ENCODE data around the gene BCL2L1.
"Not testable (repeated sequence)": the region's sequence is repeated elsewhere in the genome, so short reads cannot be mapped to it uniquely, and the experiment has no call there.

Gene BCL2L1

DNA sequence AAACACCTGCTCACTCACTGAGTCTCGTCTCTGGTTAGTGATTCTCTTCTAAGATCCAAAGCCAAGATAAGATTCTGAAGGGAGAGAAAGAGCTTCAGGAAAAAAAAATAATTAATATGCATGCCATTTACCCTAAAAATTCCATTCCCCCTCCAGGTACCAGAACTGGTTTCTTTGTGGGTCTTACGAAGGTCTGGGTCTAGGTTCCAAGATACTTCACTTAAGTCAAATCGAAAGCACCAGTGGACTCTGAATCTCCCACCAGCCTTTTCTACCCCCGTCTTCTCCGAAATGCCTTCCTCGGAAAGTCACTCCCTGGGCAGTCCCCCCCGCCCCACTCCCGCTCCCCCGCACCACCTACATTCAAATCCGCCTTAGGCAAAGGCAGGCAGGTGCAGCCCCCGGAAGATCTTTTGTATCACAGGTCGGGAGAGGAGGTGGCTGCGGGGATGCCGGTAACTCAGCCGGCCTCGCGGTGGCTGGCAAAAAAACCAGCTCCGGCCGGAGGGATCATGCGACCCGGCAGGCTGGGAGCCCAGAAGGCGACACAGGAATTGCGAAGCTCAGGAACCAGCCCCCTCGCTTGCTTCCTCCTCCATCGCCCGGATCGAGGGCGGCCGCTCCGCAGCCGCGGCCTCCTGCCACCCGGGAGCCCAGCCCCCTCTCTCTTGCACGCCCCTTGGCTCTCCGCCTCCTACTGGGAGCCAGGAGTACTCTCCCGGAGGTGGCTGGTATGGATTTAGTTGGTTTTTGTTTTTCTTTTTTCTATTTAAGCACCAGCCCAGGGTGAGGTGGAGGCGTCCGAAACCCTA is at the start of gene BCL2L1:
Gene BCL2L1, minus strand, starts transcription at position 612 of the 812 bp plus-strand sequence. CDS start 650 bp downstream, outside the sequence.
- DNase-seq: peak; percentile 71 to 81

DNA sequence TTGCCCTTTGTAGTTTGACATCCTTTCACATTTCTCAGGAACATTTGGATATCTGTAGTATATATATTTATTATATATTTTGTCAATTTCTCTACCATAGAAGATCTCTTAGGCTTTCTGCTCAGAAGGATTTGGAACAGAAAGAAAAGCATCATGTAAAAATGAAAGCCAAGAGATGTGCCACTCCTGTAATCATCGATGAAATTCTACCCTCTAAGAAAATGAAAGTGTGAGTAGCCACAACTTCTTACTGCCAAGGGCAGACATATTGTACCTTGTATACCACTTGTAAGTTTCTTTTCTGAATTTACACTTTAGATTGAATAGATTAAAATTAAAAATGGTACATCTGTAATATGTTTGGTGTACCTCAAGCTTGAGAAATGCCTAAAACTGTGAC is 47.6 kb upstream of the BCL2L1 start:
- DNase-seq: no peak

DNA sequence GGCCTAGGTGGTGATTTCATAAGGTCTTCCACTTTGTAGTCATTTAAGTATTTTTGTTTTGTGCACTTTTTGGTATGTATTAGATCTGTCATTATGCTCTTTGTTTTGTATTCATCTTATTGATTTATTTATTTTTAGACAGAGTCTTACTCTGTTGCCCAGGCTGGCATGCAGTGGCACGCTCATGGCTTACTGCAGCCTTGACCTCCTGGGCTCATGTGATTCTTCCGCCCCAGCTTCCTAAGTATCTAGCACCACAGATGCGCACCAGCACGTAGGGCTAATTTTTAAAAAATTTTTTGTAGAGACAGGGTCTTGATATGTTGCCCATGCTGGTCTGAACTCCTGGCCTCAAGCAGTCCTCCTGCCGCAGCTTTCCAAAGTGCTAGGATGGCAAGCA is 47.0 kb upstream of the BCL2L1 start:
- no peak for DNase-seq

DNA sequence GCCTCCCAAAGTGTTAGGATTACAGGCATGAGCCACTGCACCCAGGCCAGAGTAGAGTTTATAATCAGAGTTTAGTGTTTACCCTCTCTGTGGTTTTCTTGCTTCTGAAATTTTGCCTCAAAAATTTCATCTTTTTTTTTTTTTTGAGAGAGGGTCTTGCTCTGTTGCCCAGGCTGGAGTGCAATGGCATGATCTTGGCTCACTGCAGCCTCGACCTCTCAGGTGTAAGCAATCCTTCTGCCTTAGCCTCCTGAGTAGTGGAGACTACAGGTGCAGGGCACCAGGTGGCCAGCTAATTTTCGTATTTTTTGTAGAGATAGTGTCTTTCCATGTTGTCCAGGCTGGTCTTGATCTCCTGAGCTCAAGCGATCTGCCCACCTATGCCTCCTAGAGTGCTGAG is 45.1 kb upstream of the BCL2L1 start:
- no peak for DNase-seq

DNA sequence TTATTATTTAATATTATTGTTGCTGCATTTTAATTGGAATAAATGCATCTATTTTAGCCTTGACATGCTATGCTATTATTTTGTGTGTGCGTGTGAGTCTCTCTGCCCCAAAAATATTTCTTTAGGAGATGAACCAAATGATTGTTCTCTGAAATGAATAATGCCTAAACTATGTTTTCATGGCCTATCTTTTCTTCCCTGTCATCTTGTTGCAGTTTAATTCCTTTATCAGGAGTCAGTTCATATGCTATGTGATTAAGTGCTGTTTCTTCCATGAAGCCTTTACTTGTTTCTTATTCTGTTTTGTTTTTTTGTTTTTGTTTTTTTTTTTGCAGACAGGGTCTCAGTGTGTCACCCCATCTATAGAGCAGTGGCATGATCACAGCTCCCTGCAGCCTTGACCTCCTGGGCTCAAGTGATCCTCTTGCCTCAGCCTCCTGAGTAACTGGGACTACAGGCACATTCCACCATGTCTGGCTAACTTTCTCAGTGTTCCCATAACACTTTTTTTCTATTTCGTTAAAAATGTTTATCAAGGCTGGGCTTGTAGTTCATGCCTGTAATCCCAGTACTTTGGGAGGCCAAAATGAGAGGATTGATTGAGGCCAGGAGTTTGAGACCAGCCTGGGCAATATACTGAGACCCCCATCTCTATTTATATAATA is 42.1 kb upstream of the BCL2L1 start:
- DNase-seq: no peak

DNA sequence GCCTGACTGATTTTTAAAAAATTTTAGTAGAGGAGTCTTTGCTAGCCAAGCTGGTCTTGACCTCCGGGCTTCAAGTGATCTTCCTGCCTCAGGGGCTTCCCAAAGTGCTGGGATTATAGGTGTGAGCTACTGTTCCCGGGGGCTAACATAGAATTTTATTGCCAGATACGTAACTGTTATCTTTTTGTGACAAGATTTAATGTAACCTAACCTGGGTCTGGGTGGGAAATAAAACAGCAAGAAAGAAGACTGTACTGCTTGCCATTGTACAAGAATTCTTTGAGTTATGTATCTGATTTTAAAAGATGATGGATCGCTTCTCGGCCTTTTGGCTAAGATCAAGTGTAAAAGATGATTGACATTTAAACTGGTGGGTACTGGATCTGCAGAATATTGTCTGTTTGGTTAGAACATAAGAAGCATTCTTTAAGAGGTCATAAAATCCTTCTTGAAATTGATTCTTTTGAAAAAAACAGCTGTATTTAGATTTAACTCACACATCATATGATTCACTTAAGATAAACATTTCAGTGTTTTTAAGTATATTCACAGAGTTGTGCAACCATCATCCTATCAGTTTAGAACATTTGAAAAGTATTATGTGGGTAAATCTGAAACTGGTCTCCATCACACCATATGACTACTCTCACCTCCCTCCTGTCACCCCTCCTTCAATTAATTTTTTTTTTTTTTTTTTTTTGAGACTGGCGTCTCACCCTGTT is 38.0 kb upstream of the BCL2L1 start:
- DNase-seq: no peak

DNA sequence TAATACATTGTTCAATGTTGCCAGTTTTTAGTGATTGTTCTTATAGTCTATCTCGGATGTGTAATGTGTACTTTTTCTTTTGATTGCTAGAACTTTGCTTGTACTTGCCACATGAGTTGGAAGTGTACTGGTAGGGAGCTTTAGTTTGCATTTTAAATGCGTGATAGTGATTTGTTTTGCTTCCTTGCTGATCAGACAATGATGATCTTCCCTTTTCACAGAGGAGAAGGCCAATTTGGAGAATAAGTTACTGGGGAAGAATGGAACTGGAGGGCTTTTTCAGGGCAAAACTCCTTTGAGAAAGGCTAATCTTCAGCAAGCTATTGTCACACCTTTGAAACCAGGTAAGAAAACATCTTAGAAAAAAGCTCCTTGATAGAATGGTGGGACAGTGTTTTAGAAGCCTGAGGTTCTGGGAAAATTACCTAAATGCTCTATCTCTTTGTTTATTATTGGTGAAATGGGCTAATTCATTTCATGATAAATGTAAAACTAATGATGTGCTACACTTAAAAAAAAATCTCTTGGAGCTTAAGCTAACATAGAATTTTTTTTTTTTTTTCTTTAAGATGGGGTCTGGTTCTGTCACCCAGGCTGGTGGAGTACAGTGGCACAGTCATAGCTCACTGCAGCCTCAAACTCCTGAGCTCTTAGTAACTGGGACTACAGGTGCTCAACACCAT is 37.3 kb upstream of the BCL2L1 start:
- DNase-seq: no peak

DNA sequence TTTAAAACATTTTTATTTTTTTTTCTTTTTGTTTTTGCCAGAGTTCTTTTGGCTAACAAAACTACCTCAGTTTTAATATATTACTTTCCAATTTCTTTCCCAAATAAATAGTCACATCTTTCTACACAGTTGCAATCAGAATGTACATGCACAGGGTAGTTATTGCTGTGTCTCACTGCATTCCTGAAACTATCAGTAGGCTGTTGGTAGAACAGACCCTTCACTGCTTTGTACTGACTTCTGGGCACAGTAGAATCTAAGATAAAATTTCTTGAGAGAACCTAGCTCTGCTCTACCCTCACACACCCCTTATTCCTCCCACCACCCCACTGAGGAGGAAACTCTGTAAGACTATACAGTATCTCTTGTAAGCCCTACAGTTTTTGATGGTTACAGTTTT is 36.3 kb upstream of the BCL2L1 start:
- DNase-seq: no peak

DNA sequence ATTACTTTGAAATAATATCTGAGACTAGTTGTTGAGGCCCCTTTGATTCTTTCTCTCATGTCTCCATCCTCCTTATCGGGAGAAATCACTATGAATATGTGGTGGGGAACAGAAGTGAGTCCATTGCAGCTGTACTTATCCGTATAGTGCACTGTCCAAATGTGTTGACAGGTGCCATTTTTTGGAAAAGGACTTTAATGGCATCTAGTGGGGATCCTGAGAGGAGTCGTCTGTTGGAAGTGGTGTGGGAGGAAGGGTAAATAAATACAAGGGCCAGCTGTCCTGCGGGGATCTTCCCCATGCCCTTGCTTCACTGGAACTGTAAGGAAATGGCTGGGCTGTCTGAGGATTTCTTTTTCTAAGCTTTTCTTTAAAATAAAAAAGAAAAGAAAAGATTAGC is 35.9 kb upstream of the BCL2L1 start:
- DNase-seq: no peak

DNA sequence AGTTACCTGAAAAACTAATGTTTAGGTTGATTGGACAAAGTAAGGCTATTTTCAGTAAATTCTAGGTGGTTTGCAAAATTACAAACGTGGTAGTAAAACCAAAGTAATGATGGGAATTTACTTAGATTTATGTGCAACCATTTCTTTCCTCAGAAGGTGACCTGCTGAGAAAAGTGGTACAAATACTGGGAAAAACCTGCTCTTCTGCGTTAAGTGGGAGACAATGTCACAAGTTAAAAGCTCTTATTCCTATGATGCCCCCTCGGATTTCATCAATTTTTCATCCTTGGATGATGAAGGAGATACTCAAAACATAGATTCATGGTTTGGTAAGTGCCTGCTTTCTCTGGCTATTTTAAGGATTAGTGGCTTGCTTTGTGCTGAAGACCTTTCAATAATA is 34.6 kb upstream of the BCL2L1 start:
- DNase-seq: no peak

DNA sequence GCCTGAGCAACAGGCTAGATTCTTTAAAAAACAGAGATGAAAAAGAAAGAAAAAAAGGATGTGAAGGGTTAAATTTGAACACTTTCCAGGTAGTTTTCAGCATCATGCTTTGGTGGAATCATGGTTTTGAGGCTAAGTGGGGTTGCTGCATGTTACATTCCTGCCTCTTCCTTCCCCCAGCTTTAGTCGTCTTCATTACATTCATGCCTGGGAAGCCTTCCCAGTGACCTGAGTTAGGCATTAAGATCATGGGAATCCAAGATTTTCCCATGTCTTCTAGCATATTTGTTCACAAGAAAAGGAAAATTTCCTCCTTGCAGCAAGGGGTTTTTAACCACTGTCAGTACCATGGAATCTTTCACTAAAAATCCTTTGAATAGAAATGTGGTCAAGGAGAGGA is 28.5 kb upstream of the BCL2L1 start:
- no peak for DNase-seq

DNA sequence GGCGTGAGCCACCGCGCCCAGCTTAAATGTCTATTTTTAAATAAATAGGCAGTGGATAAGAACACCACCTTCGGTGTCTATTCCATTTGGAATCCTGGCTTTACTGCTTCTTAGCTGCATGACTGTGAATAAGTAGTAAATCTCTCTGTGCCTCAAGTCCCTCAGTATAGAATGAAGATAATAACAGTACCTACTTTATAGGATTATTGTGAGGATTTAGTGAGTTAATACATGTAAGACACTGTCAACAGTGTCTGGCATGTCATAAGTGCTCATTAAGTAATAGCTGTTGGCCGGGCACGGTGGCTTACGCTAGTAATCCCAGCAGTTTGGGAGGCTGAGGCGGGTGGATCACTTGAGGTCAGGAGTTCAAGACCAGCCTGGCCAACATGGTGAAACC is 26.6 kb upstream of the BCL2L1 start:
- DNase-seq: no peak

DNA sequence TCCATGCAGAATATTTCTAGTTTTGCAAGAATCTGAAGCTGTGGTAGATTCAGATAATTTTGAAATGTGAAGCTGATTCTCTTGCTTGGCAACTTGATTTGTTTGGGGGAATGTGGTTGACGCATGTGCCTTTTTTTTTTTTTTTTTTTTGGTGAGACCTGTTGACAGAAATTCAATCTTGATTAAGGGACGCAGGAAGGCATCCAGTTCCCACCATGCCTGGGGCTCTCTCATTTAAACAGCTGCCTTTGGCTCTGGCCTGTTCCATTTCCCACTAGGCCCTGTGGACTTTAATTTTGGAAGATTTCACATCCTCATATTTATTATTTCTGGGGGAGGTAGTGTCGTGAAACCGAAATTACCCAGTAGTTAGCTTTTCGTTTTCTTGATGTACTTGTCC is 25.0 kb upstream of the BCL2L1 start:
- no peak for DNase-seq

DNA sequence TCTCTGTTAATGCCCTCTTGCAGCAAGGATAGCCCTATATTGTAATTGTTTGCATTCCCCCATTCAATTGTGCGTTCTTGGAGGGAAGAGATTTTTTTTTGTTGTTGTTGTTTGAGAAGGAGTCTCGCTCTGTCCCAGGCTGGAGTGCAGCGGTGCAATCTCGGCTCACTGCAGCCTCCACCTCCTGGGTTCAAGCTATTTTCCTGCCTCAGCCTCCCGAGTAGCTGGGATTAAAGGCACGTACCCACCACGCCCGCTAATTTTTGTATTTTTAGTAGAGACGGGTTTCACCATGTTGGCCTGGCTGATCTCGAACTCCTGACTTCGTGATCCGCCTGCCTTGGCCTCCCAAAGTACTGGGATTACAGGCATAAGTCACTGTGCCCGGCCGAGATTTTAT is 24.4 kb upstream of the BCL2L1 start:
- not testable (repeated sequence) for DNase-seq

DNA sequence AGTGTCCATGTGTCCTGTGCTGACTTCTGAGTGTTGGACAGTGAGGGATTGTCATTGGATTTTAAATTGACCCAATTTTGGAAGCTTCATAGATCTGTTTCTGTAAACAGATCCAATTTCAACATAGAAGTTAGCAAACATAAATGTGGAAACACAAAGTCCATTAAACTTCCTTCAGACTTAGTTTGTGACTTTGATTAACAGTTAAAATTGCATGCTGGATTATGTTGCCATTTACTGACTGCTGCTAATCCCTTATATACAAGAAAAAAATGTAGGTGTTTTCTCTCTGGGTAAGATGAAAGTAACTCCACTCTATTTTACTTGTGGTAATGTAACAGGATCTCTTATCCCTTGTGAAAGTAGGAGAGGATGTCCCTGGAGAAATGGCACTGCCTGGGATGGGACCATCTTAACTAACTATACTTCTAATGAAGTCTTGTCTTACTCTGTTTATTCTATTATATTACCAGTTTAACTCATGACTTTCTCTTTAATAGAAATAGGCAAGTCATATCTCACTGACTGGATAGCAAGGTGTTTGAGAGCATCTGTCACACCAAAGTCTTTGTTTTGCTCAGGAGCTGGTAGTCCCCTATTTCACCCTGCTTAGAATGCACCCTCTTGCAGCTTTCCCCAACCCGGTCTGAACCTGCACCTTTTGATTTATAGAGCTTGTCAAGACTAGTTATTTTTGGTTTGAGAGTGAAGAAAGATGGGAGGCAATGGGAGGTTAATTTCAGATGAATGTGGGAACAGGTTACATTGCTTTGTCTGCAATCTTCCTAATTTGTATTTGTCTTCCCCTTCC is 23.6 kb upstream of the BCL2L1 start:
- no peak for DNase-seq

DNA sequence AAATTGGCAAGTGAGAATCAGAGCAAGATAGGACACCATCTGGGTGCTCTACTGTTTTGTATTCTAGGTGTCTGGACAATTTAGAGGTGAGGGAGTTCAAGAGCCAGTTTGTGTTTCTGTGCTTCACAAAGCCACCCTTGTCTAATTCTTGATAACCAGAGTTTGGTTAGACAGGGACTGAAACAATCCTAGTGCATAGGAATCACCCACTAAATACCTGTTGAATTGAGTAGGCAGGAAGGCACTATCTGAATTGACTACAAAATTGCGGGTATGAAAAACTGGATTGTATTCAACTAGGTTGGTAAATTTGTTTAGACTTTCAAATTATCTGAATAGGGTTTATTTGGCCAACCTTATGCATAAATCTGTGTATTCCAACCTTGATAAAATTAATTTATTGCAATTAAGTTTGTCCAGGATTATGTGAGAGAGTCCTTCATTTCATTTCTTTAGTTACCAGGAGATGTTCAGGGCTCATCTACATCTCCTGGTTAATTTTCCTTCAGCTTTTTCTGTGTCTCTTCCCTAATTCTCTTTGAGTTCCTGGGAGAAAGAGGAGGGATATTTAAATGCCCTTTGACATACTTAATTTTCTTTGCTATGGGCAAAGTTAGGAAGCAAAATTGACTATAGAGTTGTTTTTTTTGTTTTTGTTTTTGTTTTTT is 18.1 kb upstream of the BCL2L1 start:
- no peak for DNase-seq

DNA sequence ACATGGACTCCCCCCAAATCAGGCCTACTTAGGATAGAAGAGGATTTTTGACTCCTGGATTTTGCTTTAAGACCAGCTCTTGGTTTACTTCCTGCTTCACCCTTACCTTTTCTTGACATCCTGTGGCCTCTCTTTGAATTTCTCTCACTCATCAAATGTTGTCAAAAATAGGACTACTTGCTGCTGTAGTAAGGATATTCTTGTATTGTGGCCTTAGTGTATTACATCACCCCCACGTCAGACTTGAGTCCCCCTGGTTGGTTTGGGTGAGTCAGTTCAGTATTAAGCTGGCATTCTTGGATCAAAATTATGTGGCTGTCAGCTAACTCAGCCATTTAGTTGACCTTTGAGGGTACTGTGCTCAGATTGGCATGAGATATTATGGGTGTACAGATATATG is 17.5 kb upstream of the BCL2L1 start:
- DNase-seq: no peak

DNA sequence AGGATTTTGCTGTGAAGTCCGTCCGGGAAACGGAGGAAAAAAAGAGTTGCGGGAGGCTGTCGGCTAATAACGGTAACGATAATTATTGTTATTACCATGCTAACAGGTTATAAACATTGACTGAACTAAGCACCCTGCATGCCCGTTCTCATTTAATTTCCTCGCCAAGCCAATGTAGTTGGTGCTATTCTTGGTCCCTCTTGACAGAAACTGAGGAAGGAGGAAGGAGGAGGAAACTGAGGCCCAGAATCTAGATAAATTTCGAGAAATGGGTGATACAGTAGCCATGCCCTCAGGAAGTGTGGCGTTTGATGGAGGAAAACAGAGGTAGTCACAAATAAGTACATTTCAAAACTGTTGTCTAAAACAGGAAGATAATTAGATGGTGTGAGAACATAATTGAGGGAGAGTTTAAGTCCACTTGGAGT is 16.9 kb upstream of the BCL2L1 start:
- DNase-seq: peak in 1 of 2 experiments; percentile 20

DNA sequence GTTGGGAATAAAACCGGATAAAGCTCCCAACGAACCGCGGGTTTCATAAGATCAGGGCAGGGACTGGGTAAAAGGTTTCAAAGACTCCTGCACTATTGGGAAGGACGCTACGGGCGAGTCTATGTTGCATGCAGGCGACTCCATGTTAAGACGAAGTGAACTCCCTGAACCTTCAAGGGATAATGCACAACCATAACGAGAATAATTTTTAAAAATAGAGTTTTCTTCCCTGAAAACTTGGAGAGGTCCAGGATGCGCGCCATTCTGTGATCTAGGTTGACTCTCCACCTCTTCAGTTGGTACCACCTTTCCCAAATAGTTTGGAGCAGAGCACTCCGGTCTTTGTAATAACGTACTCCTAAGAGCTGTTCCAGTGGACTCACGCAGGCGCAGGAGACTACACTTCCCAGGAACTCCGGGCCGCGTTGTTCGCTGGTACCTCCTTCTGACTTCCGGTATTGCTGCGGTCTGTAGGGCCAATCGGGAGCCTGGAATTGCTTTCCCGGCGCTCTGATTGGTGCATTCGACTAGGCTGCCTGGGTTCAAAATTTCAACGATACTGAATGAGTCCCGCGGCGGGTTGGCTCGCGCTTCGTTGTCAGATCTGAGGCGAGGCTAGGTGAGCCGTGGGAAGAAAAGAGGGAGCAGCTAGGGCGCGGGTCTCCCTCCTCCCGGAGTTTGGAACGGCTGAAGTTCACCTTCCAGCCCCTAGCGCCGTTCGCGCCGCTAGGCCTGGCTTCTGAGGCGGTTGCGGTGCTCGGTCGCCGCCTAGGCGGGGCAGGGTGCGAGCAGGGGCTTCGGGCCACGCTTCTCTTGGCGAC is 16.3 kb upstream of the BCL2L1 start, which contains the start of gene TPX2:
Gene TPX2, plus strand, starts transcription at position 562 of the 821 bp plus-strand sequence. CDS start 18,187 bp downstream, outside the sequence.
- DNase-seq: peak; percentile 90 to 95

DNA sequence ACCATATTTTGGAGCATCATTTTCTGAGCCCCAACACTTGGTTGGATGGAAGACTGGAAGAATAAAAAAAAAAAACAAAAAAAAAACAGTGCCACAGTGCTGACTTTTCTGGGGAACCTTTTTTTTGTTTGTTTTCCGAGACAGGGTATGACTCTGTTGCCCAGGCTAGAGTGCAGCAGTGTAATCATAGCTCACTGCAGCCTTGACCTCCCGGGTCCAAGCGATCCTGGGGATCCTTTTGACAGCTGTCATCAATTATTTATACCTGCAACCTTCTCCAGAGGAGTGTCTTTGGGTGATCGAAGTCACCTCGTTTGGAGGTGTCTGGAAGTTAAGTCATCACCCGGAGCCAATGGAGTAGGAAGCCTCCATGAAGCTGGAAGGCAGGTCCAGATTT is 8.7 kb upstream of the BCL2L1 start:
- no peak for DNase-seq

Data from AML-193 (cell line).